GM18858 (cell line): ENCODE measurements around the gene LRMDA.

Source experiments
- ATAC-seq: cut with Tn5 transposase; IDR thresholded peaks from one replicate; pipeline ENCODE4 v1.9.1; 2021; ENCODE audit not compliant: unreplicated experiment

The LRMDA gene

GRCh38 chr10:76433161-76434005, 1002.0 kb downstream of the LRMDA start:
- no peak for ATAC-seq

- ATAC-seq: no peak
Measured at GRCh38 chr10:76435157-76435556, 1003.7 kb downstream of the LRMDA start.

- no peak for ATAC-seq
Measured at GRCh38 chr10:76436401-76436811, 1005.0 kb downstream of the LRMDA start.

- no peak for ATAC-seq
Measured at GRCh38 chr10:76436981-76437380, 1005.6 kb downstream of the LRMDA start.

- ATAC-seq: no peak
Measured at GRCh38 chr10:76440426-76440825, 1009.0 kb downstream of the LRMDA start.

- no peak for ATAC-seq
Measured at GRCh38 chr10:76442113-76442512, 1010.7 kb downstream of the LRMDA start.

- ATAC-seq: no peak
Measured at GRCh38 chr10:76444034-76444800, 1012.8 kb downstream of the LRMDA start.

GRCh38 chr10:76447578-76447977, 1016.2 kb downstream of the LRMDA start:
- no peak for ATAC-seq

- no peak for ATAC-seq
Measured at GRCh38 chr10:76451911-76452310, 1020.5 kb downstream of the LRMDA start.

GRCh38 chr10:76453332-76453731, 1021.9 kb downstream of the LRMDA start:
- ATAC-seq: no peak

- no peak for ATAC-seq
Measured at GRCh38 chr10:76453997-76454396, 1022.6 kb downstream of the LRMDA start.

GRCh38 chr10:76454506-76455140, 1023.2 kb downstream of the LRMDA start:
- ATAC-seq: no peak

GRCh38 chr10:76456197-76456596, 1024.8 kb downstream of the LRMDA start:
- ATAC-seq: no peak

GRCh38 chr10:76459016-76459730, 1027.7 kb downstream of the LRMDA start:
- no peak for ATAC-seq

GRCh38 chr10:76461024-76461423, 1029.6 kb downstream of the LRMDA start:
- ATAC-seq: no peak

- ATAC-seq: no peak
Measured at GRCh38 chr10:76463111-76463510, 1031.7 kb downstream of the LRMDA start.

- no peak for ATAC-seq
Measured at GRCh38 chr10:76466836-76467503, 1035.5 kb downstream of the LRMDA start.

- no peak for ATAC-seq
Measured at GRCh38 chr10:76469675-76470074, 1038.3 kb downstream of the LRMDA start.

- no peak for ATAC-seq
Measured at GRCh38 chr10:76479103-76479790, 1047.8 kb downstream of the LRMDA start.

GRCh38 chr10:76481178-76481577, 1049.8 kb downstream of the LRMDA start:
- ATAC-seq: no peak
